B cell (primary cell): ENCODE measurements around the gene PPEF1.

Experiments
- CTCF ChIP-seq: fragments of 200-600 bp; IDR thresholded peaks from one replicate; pipeline ENCODE4 v1.8.0; 2022; ENCODE audit warnings: antibody characterized with exemption, mild to moderate bottlenecking
- EZH2 ChIP-seq: IDR thresholded peaks from 2 replicates; pipeline ENCODE4 v1.6.1; 2012; ENCODE audit warnings: borderline replicate concordance, low read depth, mild to moderate bottlenecking, moderate library complexity, low read length; ENCODE audit not compliant: insufficient read depth, poor library complexity, severe bottlenecking

GRCh38 chrX:18676050-18676449 lies 31.4 kb upstream of the PPEF1 start:
- no peak for TF ChIP-seq CTCF
- no peak for TF ChIP-seq EZH2
